Measurements from ENCODE around the gene TANGO6.
"Not testable (repeated sequence)": the region's sequence is repeated elsewhere in the genome, so short reads cannot be mapped to it uniquely, and the experiment has no call there.

The TANGO6 gene

DNA sequence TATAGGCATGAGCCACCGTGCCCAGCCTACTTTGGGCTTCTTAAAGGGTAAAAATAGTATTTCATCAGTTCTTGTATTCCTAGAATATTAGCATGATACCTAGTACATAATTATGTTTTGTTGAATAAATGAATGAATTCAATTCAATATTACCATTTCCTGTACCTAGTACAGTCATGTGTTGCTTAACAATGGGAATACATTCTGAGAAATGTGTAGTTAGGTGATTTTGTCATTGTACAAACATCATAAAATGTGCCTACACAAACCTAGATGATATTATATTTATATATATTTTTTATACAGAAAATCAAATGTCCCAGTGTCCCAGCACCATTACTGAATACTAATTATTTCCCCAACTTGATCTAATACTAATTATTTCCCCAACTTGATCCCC lies 176.5 kb downstream of the TANGO6 start:
- DNase-seq = no peak

DNA sequence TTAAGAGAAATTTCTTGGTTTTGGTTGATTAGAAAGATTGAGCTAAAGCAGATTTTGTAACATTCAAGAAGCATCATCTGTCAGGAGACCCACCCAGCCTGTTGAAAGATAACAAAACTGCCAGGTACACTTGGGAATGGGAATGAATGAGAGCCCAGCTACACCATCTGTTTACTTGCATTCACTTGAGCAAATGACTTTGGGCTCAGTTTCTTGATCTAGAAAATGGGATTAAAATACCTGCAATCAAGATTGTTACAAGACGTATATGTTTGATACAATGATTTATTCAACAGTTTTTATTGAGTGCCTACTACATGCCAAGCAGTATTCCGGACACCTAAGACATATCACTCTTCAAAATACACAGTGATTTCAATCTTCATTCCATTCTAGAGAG lies 185.8 kb downstream of the TANGO6 start:
- no peak for DNase-seq

DNA sequence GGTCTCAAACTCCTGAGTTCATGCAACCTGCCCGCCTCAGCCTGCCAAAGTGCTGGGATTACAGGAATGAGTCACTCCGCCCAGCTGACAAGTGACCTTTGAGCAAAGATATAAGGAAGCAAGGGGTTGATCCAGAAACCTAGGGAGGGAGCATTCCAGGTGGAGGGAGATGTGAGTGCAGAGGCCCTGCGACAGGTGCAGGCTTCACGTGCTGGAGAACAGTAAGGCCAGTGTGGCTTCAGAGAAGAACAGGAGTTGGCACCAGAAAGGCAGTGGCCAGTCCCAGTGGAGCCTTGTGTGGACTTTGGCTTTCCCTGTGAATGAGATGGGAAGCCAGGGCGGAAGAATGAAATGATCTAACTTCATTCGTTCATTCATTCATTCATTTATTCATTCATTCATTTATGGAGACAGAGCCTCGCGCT lies 188.6 kb downstream of the TANGO6 start:
- DNase-seq = no peak

DNA sequence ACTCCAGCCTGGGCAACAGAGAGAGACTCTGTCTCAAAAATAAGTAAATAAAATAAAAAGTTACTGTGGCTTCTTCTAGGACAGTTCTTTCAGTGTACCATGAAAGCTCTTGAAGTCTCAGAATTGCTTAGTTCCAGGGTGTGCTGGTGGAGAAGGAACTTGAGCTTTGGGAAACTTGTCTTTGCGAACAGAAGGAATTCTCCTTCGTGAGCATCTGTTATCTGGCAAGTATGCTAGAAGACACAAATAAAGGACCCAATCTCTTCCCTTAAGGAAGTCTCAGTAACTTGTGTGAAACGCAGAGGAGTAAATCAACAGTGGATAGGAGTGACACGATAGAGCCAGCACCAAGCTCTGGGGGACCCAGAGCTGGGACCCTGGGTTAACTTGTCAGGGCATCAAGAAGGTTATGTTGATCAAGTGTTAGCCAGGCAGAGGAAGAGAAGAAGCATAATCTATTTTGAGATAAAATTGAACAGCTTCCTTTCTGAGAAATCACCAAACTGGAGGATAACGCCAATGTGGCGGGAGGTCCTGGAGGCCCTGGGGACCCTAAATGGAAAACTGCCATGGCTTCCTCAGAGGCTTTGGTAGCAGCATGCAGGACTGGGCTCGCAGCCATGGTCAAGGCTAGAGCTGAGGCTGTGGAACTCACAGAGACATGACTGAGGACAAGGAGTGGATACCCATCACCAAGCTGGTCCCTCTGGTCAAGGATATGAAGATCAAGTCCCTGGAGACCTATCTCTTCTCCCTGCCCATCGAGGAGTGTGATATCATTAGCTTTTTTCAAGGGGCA lies 190.0 kb downstream of the TANGO6 start:
- DNase-seq = no peak

DNA sequence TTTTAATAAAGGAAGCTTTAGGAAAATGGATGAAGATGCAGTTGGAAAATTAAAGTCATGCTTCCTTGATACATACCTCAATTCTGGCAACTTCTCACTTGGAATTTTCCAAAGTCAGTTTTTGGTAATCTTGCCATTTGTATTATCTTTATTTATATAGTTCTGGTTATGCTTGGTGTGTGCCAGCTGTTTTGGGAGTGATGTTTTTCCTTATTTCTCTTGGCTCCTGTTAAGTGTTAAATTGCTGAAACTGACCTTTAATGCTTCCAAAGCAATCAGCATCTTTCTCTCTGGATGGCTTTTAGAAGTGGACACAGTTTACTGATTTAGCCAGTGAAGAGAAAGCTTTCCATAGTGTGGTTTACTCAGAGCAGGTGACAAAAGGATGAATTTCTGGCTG lies 192.0 kb downstream of the TANGO6 start:
- DNase-seq = no peak

DNA sequence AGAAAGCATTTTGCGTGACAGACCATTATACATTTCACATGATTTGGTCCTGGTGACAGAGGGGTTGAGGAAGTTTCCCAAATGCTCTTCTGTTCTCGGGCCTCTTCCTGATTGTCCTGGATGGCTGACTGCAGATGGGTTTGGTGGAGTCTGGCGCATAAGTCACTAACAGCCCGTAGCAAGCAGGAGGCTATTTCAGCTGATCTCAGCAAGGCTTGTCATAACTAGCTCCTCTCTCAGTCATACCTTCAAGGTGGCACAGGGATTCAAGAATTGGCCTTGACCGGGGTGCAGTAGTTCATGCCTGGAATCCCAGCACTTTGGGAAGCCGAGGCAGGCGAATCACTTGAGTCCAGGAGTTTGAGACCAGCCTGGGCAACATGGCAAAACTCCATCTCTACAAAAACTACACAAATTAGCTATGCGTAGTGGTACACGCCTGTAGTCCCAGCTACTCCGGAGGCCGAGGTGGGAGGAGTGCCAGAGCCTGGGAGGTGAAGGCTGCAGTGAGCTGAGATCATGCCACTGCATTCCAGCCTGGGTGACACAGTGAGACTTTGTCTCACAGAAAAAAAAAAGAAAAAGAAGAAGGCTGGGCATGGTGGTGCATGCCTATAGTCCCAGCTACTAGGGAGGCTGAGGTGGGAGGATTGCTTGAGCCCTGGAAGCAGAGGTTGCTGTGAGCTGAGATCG lies 193.2 kb downstream of the TANGO6 start:
- no peak for DNase-seq

DNA sequence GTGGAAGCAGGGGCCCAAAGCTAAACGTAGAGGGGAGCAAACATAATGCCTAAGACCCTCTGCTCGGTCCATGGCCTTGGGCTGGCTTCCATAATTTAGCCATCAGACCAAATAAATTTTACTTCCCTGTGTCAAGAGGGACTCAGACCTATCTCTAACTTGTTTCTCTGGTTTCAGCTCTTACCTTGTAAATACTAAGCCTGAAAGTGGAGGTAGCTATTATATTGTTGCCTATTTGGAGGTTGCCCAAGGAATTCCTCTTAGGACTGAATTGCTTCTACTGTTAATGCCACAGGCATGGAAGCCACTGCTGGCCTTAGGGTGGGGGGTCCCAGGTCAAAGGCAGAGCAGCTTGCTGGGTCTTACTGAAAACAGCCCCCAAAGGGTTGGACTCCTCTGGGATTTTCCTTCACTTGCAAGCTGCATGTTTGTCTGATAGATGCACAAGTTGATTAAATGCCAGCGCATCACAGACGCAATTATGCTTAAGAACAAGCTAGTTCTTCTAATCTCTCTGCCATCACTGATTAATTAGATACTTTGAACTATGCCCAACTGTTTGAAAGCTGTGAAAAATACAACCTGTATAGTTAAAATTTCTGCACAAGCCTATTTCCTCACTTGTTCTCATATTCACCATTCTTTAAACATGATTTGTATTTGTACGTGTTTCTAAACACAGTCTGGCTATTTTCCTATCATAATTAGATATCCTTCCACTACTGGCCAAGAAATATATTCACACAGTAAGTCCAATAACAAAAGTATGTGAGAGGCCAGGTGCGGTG lies 194.2 kb downstream of the TANGO6 start:
- DNase-seq = no peak

DNA sequence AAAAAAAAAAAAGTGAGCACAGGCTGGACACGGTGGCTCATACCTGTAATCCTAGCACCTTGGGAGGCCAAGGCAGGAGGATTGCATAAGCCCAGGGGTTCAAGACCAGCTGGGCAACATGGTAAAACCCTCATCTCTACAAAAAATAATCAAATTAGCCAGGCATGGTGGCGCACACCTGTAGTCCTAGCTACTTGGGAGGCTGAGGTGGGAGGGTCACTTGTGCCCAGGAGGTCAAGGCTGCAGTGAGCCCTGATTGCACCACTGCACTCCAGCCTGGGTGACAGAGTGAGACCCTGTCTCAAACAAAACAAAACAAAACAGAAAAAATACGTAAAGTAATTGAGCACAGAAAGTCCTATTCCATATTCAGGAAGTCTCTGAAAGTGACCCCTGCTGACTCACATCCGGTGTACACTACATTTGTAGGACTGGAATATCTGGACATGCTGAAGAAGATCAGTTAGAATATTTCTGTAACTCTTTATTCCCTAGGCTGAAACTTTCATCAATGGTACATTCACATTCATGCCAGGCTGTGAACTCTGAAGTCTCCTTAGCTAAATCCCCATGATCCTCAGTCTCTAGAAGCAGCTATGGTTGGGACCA lies 196.1 kb downstream of the TANGO6 start:
- no peak for DNase-seq

DNA sequence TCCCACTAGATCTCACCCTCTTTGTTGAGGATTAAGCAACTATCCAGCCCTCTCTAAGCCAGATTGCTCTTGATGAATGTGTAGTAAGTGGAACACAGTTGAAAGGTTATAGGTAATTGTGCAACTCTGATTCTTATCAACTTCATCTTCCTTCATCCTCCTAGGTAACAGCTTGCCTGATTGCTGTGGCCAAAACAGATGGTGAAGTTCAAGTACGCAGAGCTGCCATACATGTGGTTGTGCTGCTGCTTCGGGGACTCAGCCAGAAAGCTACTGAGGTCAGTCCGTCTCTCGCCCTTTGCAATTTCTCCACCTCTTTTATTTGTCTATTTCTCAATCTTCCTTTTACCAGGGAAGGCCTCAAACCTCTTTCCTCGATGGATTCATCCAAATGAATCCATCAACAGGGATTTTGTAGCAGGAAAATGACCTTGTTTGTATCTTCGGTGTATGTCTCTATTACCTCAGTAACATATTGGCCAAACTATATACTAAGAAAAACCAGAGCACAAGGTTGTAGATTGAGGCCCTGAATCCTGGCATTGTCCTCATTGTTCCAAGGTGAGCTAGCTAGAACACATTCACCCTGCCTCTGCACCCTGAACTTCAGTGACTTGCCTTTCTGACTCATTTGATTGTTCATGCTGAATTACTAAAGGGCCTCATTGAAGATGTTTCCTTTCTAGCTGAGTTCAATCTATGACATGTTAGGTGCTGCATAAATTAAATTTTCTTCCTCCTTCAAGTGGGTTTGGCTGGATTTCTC lies 197.0 kb downstream of the TANGO6 start:
- peak; percentile 45 for DNase-seq

DNA sequence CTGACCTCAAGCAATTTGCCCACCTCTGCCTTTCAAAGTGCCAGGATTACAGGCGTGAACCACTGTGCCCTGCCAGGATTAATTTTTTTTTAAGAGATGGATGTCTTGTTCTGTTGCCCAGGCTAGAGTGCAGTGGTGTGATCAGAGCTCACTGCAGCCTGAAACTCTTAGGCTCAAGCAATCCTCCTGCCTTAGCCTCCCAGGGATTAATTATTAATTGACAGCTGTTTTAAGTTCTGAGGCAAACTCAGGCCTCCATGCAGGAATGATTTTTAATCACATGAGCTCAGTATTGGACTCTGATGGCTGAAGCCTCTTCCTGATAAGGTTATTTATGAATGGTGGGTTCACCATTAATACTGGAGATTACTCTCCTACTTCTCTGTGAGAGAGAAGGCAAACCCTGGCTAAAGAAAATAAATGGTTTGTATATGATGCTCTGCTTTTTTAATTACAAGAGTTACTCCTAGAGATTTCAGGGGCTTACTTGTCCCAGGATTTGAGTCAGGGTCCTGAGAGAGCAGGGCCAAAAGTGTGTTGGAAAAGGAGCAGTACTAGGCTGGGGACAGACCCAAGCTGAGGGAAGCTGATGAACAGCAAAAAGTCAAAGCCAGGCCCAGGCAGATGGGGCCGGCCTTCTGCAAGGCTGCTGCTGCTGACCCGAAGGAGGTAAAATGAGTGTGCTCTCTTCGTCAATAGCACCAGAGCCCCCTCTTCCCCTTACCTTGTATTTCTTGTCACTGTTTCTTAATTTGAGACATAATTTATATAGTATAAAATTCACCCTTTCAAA lies 205.2 kb downstream of the TANGO6 start:
- DNase-seq = peak; percentile 37

DNA sequence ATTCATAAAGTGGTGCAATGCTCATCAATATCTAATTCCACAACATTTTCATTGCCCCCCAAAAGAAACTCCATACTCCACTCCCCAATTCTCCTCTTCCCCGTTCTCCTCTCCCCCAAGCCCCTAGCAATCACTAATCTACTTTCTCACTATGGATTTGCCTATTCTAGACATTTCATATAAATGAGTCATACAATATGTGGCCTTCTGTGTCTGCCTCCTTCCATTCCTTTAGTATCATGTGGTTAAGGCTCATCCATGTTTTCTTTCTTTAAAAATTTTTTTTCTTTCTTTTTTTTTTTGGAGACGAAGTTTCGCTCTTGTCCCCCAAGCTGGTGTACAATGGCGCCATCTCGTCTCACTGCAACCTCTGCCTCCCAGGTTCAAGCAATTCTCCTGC lies 205.8 kb downstream of the TANGO6 start:
- peak; percentile 69 for DNase-seq

DNA sequence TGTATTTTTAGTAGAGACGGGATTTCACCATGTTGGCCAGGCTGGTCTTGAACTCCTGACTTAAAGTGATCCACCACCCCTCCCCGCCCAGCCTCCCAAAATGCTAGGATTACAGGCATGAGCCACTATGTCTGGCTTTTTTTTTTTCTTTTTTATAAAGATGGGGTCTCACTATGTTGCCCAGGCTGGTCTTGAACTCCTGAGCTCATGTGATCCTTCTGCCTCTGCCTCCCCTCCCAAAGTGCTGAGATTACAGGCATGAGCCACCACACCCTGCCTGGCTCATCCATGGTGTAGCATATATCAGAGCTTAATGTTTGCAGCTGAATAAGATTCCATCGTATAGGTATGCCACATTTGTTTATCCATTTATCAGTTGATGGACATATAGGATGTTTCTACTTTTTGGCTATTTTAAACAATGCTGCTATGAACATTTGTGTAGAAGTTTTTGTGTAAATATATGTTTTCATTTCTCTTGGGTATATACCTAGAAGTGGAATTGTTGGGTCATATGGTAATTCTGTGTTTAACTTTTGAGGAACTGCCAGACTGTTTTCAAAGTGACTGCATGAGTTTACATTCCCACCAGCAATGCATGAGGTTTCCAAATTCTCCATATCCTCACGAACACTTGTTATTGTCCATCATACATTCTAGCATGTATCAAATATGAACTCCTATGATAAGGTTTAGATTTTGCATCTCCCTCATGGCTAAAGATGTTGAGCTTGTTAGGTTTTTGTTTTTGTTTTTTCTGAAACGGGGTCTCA lies 206.5 kb downstream of the TANGO6 start:
- no peak for DNase-seq

DNA sequence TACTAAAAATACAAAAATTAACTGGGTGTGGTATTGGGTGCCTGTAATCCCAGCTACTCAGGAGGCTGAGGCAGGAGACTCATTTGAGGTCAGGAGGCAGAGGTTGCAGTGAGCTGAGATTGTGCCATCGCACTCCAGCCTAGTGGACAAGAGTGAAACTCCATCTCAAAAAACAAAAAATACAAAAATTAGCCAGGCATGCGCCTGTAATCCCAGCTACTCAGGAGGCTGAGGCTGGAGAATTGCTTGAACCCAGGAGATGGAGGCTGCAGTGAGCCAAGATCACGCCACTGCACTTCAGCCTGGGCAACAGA lies 208.1 kb downstream of the TANGO6 start:
- not testable (repeated sequence) for DNase-seq

DNA sequence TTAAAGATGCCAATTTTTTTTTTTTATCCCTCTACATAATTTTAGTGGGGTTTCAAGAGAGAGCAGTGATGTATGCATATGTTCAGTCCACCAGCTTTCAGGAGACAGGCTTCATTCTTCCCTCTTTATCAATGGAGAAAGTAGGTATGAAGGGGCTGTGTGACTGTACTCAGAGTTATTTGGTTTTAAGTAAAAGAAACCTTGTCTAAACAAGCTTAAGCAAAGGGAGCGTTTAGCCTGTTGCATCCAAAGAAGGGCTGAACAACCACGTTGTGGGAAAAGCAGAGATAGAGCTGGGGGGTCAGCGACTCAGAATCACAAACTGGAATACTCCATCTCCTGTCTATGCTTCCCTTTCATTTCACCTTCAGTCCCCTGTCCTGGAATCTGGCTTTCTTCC lies 211.7 kb downstream of the TANGO6 start:
- DNase-seq = peak; percentile 20

DNA sequence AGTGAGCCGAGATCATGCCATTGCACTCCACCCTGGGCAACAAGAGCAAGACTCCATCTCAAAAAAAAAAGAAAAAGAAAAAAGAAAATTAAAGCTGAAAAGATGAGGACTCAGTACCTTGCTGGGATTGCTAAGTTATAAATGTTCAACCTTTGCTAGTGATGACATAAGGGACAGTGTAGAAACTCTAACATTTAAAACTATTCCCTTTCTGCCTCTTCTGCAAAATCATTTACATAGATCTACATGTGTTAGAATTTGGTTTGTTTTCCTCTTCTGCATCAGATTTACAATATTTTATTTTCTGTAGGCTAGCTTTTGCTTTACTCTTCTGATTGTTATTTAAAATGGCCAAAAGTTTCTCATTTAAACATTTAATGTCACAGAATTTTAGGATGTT lies 212.6 kb downstream of the TANGO6 start:
- DNase-seq = no peak

DNA sequence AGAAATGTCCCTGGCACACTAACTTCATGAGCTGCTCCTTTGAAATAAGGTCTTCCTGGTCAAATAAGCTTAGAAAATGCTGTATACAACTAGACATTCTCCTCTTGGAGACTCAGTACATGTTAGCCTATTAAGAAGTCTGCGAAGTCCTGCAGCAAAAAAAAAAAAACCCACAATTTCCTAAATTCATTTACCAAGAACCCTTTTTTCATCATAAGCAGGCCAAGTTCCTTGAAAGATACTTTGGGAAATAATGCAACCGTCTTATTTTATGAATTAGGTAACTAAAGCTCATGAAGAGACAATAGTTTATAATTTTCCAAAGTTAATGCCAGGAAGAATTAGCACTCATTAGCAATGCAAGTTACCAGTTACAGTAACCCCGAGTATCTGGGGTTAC lies 213.1 kb downstream of the TANGO6 start:
- no peak for DNase-seq

DNA sequence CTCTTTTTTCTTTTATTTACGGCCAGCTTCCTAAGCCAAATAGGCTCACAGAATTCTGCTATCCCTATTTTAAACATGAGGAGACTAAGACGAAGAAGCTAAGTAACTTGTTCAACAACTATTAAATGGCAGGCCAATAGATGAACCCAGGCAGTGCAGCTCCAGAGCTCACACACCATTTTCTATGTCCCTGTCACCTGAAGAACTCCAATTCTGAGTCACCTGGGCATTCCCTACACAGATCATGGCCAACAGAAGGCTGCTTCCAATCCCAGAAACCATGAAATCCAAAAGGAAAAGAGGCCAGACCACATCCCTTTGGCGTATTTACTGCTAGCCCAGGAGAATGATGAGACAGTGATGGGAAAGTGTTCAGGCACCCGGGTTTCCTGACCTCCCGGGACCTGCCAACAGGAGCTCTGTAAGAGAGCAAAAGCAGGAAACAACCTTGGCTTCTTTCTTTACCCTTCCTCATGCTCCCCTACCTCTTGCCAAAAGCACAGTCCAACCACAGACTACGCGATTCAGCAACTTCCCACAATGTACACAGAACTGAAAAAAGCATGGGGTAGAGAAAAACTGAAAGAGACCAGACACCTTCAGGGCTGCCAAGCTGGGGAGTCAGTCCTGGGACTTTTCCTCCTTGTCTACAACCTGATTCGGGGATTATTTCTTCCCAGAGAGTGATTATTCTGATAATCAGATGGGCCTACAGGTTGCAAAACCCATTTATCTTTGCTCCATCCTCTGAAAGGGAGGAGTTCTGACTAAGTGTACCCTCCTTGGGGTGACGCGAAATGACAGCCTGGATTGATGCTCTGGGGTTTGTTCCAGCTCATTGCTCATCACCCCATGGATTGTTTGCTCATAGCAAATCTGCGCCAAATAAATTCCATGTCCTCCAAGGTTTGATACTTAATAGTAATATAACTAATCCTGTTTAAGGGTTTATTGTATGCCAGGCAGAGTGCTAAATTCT lies 214.4 kb downstream of the TANGO6 start:
- peak; percentile 48 for DNase-seq

DNA sequence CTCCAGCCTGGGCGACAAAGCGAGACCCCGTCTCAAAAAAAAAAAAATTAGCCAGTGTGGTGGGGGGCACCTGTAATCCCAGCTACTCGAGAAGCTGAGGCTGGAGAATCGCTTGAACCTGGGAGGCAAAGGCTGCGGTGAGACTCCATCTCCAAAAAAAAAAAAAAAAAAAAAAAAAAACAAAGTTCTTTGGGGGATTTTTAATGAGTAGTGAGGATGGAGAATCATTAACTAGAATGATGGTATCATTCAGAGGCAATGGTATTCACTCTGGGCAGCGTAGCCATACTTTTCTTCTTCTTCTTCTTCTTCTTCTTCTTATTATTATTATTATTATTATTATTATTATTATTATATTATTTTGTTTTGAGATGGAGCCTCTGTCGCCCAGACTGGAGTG lies 220.2 kb downstream of the TANGO6 start:
- not testable (repeated sequence) for DNase-seq

DNA sequence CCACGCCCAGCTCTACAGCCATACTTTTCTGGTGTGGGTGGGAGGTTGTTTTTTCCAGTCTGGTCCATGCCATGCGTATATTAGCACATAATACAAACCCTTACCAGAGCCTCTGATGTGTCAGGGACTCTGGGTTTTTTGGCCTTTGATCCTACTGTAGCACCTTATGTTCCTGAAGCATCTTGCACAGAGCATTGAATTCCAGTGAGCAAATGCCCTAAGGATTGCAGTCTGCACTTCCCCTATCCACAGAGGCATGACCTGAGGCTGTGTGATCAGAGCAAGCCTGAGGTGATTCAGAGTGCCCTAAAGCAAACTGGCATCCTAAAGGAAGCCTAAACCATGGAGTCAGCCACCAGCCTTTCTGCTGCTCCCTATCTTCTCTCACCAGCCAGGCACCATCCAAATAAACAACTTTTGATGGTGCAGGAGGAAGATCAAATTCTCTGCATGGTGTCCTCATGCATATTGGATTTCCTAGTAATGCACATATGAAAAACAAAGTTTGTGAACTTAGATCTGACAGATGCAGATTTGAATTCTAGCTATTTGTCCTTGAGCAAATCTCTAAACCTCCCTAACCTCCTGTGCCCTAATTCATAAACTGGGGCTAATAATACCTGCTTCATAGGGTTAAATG lies 220.9 kb downstream of the TANGO6 start:
- peak; percentile 54 for DNase-seq

Measured in kidney glomerular epithelial cell (primary cell).